Mesendoderm (in vitro differentiated cells): ENCODE results near the gene IGF2R.
A peak's percentile ranks its signal among the peaks of the same experiment; 100 is the strongest.

ENCODE experiments used
- DNase-seq: peaks from one replicate; pipeline ENCODE4 v3.0.0; 2013
- H2AK5ac ChIP-seq: 2 replicates; pipeline ENCODE4 v1.6.1; 2013; ENCODE audit warnings: low read length, inconsistent platforms
- H2BK120ac ChIP-seq: 2 replicates; pipeline ENCODE4 v1.6.1; 2013; ENCODE audit warnings: low read depth, mild to moderate bottlenecking, low read length, moderate library complexity, mixed read lengths
- H2BK15ac ChIP-seq: replicated peaks from 2 replicates; pipeline ENCODE4 v1.6.1; 2013; ENCODE audit warnings: low read depth, mild to moderate bottlenecking, moderate library complexity
- H2BK5ac ChIP-seq: 2 replicates; pipeline ENCODE4 v1.6.1; 2013; ENCODE audit warnings: low read length, inconsistent platforms
- H3K18ac ChIP-seq: 2 replicates; pipeline ENCODE4 v1.6.1; 2013; ENCODE audit warnings: mild to moderate bottlenecking, low read length, mixed read lengths
- H3K23ac ChIP-seq: one replicate; pipeline ENCODE4 v1.6.1; 2013; ENCODE audit warnings: low read length
- H3K27ac ChIP-seq: 2 replicates; pipeline ENCODE4 v1.5.1; 2013; ENCODE audit warnings: low read depth, mild to moderate bottlenecking, inconsistent platforms, low read length, moderate library complexity
- H3K27me3 ChIP-seq: 2 replicates; pipeline ENCODE4 v1.6.1; 2013; ENCODE audit warnings: low read length, control low read depth, mild to moderate bottlenecking, inconsistent platforms; ENCODE audit not compliant: insufficient read depth, poor library complexity
- H3K36me3 ChIP-seq: 2 replicates; pipeline ENCODE4 v1.6.1; 2013; ENCODE audit warnings: low read length, inconsistent platforms; ENCODE audit not compliant: control insufficient read depth, insufficient read depth
- H3K4ac ChIP-seq: one replicate; pipeline ENCODE4 v1.6.1; 2013; ENCODE audit warnings: low read depth, mild to moderate bottlenecking, low read length, moderate library complexity
- H3K4me1 ChIP-seq: 2 replicates; pipeline ENCODE4 v1.6.1; 2013; ENCODE audit warnings: low read depth, low read length, inconsistent platforms; ENCODE audit not compliant: control insufficient read depth
- H3K4me2 ChIP-seq: 2 replicates; pipeline ENCODE4 v1.6.1; 2013; ENCODE audit warnings: low read length
- H3K4me3 ChIP-seq: 2 replicates; pipeline ENCODE4 v1.5.1; 2013; ENCODE audit warnings: mild to moderate bottlenecking, low read length
- H3K56ac ChIP-seq: one replicate; pipeline ENCODE4 v1.6.1; 2013; ENCODE audit warnings: low read length
- H3K79me1 ChIP-seq: 2 replicates; pipeline ENCODE4 v1.6.1; 2013; ENCODE audit warnings: low read length, inconsistent platforms
- H3K79me2 ChIP-seq: 2 replicates; pipeline ENCODE4 v1.6.1; 2013; ENCODE audit warnings: mild to moderate bottlenecking, low read length; ENCODE audit not compliant: control insufficient read depth, insufficient read depth
- H3K9ac ChIP-seq: 2 replicates; pipeline ENCODE4 v1.6.1; 2013; ENCODE audit warnings: low read length, inconsistent platforms
- H4K5ac ChIP-seq: one replicate; pipeline ENCODE4 v1.6.1; 2013; ENCODE audit warnings: low read length
- H4K8ac ChIP-seq: one replicate; pipeline ENCODE4 v1.6.1; 2013; ENCODE audit warnings: low read depth, mild to moderate bottlenecking, control low read depth, low read length, moderate library complexity
- WGBS: extraction: QIAGEN DNeasy Blood & Tissue Kit; methylation state at CpG from one replicate; pipeline ENCODE4 v1.1.7; 2013; ENCODE audit warnings: low lambda C conversion rate, missing lambda C conversion rate; ENCODE audit not compliant: insufficient coverage; ENCODE audit errors: extremely low coverage; 5-methylcytosine and 5-hydroxymethylcytosine counted together

IGF2R gene

GRCh38 chr6:159972506-159973268 is 3.8 kb downstream of the IGF2R start:
- H3K27ac ChIP-seq = no peak overlapping the region
- no peak for DNase-seq
- H3K4me3 ChIP-seq = no peak overlapping the region
- no peak overlapping the region for H4K5ac ChIP-seq
- H3K23ac ChIP-seq = no peak overlapping the region
- no peak overlapping the region for H2BK15ac ChIP-seq
- H3K36me3 ChIP-seq = no peaks in the 10 kb centered on the region
- no peak overlapping the region for H3K18ac ChIP-seq
- H2BK120ac ChIP-seq = no peak overlapping the region
- H3K56ac ChIP-seq = no peak overlapping the region
- no peak overlapping the region for H3K9ac ChIP-seq
- H3K4me2 ChIP-seq = no peak overlapping the region
- no peak overlapping the region for H2AK5ac ChIP-seq
- H3K27me3 ChIP-seq = no peaks in the 10 kb centered on the region
- peaks cover 62% of the 10 kb centered on the region for H3K79me2 ChIP-seq
- H2BK5ac ChIP-seq = no peak overlapping the region
- peaks cover 16% of the 10 kb centered on the region for H3K79me1 ChIP-seq
- no peak overlapping the region for H3K4ac ChIP-seq
- H4K8ac ChIP-seq = no peak overlapping the region
- no peaks in the 10 kb centered on the region for H3K4me1 ChIP-seq
- no CpG with 5 or more reads among the region's 9 CpGs for WGBS

- Histone ChIP-seq H3K56ac (no peak overlapping the region), H3K9ac (no peak overlapping the region), H3K36me3 (no peaks in the 10 kb centered on the region), H2BK15ac (no peak overlapping the region), H2AK5ac (no peak overlapping the region), H3K79me1 (peaks cover 22% of the 10 kb centered on the region), H3K4me3 (no peak overlapping the region), H2BK120ac (no peak overlapping the region), H3K4me2 (no peak overlapping the region), H3K4me1 (peaks cover 1% of the 10 kb centered on the region), H3K4ac (no peak overlapping the region), H4K8ac (no peak overlapping the region), H3K79me2 (peaks cover 69% of the 10 kb centered on the region), H4K5ac (no peak overlapping the region), H3K23ac (no peak overlapping the region), H3K18ac (no peak overlapping the region), H3K27ac (no peak overlapping the region), H2BK5ac (no peak overlapping the region), H3K27me3 (no peaks in the 10 kb centered on the region)
- DNase-seq = no peak
- no CpG with 5 or more reads among the region's 2 CpGs for WGBS
These were observed 4.5 kb downstream of the IGF2R start for GRCh38 chr6:159973406-159973805.

- Histone ChIP-seq H3K27ac (no peak overlapping the region), H3K4me1 (peaks cover 7% of the 10 kb centered on the region)
These were observed 5.1 kb downstream of the IGF2R start for GRCh38 chr6:159973951-159974350.

GRCh38 chr6:159974932-159975331 is 6.0 kb downstream of the IGF2R start:
- no peak overlapping the region for H2BK120ac ChIP-seq
- no peak overlapping the region for H3K56ac ChIP-seq
- H3K4ac ChIP-seq = no peak overlapping the region
- no peak overlapping the region for H3K9ac ChIP-seq
- no peak overlapping the region for H2BK15ac ChIP-seq
- H3K36me3 ChIP-seq = no peaks in the 10 kb centered on the region
- H3K18ac ChIP-seq = no peak overlapping the region
- peaks cover 78% of the 10 kb centered on the region for H3K79me2 ChIP-seq
- no peak overlapping the region for H4K5ac ChIP-seq
- H3K27ac ChIP-seq = no peak overlapping the region
- H2BK5ac ChIP-seq = no peak overlapping the region
- no peaks in the 10 kb centered on the region for H3K27me3 ChIP-seq
- no peak overlapping the region for H2AK5ac ChIP-seq
- peaks cover 10% of the 10 kb centered on the region for H3K4me1 ChIP-seq
- no peak overlapping the region for H3K23ac ChIP-seq
- WGBS = no CpG with 5 or more reads among the region's 7 CpGs
- no peak overlapping the region for H3K4me3 ChIP-seq
- DNase-seq = no peak
- peaks cover 26% of the 10 kb centered on the region for H3K79me1 ChIP-seq
- H3K4me2 ChIP-seq = no peak overlapping the region
- no peak overlapping the region for H4K8ac ChIP-seq

More at GRCh38 chr6:159973951-159974350, 5.1 kb downstream of the IGF2R start:
- Histone ChIP-seq H3K4me3 (no peak overlapping the region), H3K36me3 (no peaks in the 10 kb centered on the region), H2BK120ac (no peak overlapping the region), H3K79me1 (peaks cover 22% of the 10 kb centered on the region), H4K5ac (no peak overlapping the region), H3K4me2 (no peak overlapping the region), H3K4ac (no peak overlapping the region), H4K8ac (no peak overlapping the region), H2BK5ac (no peak overlapping the region), H3K56ac (no peak overlapping the region), H2BK15ac (no peak overlapping the region), H3K18ac (no peak overlapping the region), H3K23ac (no peak overlapping the region), H2AK5ac (no peak overlapping the region), H3K9ac (no peak overlapping the region), H3K27me3 (no peaks in the 10 kb centered on the region), H3K79me2 (peaks cover 74% of the 10 kb centered on the region)
- no CpG with 5 or more reads among the region's 2 CpGs for WGBS
- DNase-seq = no peak

GRCh38 chr6:159976686-159977254 is 7.9 kb downstream of the IGF2R start:
- H3K4me1 ChIP-seq = peaks cover 13% of the 10 kb centered on the region

More at GRCh38 chr6:159976686-159977254, 7.9 kb downstream of the IGF2R start:
- Histone ChIP-seq H3K4me3 (no peak overlapping the region), H2BK120ac (no peak overlapping the region), H3K27me3 (no peaks in the 10 kb centered on the region), H3K79me1 (peaks cover 37% of the 10 kb centered on the region), H3K27ac (no peak overlapping the region), H2BK15ac (no peak overlapping the region), H3K4me2 (no peak overlapping the region), H3K18ac (no peak overlapping the region), H3K79me2 (peaks cover 76% of the 10 kb centered on the region), H3K9ac (no peak overlapping the region), H2AK5ac (no peak overlapping the region), H3K23ac (no peak overlapping the region), H4K5ac (no peak overlapping the region), H3K36me3 (no peaks in the 10 kb centered on the region), H3K56ac (peak overlapping the region; percentile 25), H3K4ac (no peak overlapping the region), H4K8ac (no peak overlapping the region), H2BK5ac (no peak overlapping the region)
- no CpG with 5 or more reads among the region's 7 CpGs for WGBS
- DNase-seq = no peak
